ENCODE measurements around the gene FCGR3A. TPM values are rescaled to one million over a fixed set of nuclear protein-coding genes. Genes with fewer than 3 reads are reported as not detected.

FCGR3A gene
- total RNA-seq, 1 donor from 2014 or later, result 48.8 TPM

- ATAC-seq (no peak), DNase-seq (ENCODE audit: low spot score) (no peak)
- intact Hi-C loops (cut with DNase I), result no loop called here
Observed at GRCh38 chr1:161511756-161512060, 37.9 kb downstream of the FCGR3A start.

- DNase-seq (ENCODE audit: low spot score), result no peak
- ATAC-seq, result no peak
- intact Hi-C loops (cut with DNase I), result no loop called here
Observed at GRCh38 chr1:161511018-161511755, 38.4 kb downstream of the FCGR3A start.

GRCh38 chr1:161510477-161510876 is 39.1 kb downstream of the FCGR3A start:
- ATAC-seq (no peak), DNase-seq (ENCODE audit: low spot score) (no peak)
- intact Hi-C loops (cut with DNase I), result no loop called here

GRCh38 chr1:161506336-161507223 is 43.0 kb downstream of the FCGR3A start:
- peak; percentile 64 for DNase-seq (ENCODE audit: low spot score)
- ATAC-seq, result peak; percentile 74
- intact Hi-C loops (cut with DNase I), result no loop called here

GRCh38 chr1:161505686-161506085 is 43.9 kb downstream of the FCGR3A start:
- ATAC-seq, result no peak

GRCh38 chr1:161503394-161503748 is 46.2 kb downstream of the FCGR3A start:
- ATAC-seq, result no peak
- intact Hi-C loops (cut with DNase I), result no loop called here

More at GRCh38 chr1:161505686-161506085, 43.9 kb downstream of the FCGR3A start:
- intact Hi-C loops (cut with DNase I), result no loop called here
- DNase-seq (ENCODE audit: low spot score), result no peak

GRCh38 chr1:161502641-161503393 is 46.8 kb downstream of the FCGR3A start:
- intact Hi-C loops (cut with DNase I), result no loop called here
- ATAC-seq (no peak), DNase-seq (ENCODE audit: low spot score) (no peak)

More at GRCh38 chr1:161503394-161503748, 46.2 kb downstream of the FCGR3A start:
- no peak for DNase-seq (ENCODE audit: low spot score)

GRCh38 chr1:161502181-161502580 is 47.4 kb downstream of the FCGR3A start:
- ATAC-seq, result no peak
- DNase-seq (ENCODE audit: low spot score), result no peak
- intact Hi-C loops (cut with DNase I), result no loop called here

GRCh38 chr1:161501234-161501633 is 48.4 kb downstream of the FCGR3A start:
- intact Hi-C loops (cut with DNase I), result no loop called here
- DNase-seq (ENCODE audit: low spot score) (no peak), ATAC-seq (no peak)

- peak; percentile 70 for ATAC-seq
- intact Hi-C loops (cut with DNase I), result no loop called here
Observed at GRCh38 chr1:161499099-161500039, 50.2 kb downstream of the FCGR3A start.

GRCh38 chr1:161498646-161499045 is 51.0 kb downstream of the FCGR3A start:
- intact Hi-C loops (cut with DNase I), result no loop called here
- ATAC-seq, result no peak
- no peak for DNase-seq (ENCODE audit: low spot score)

More at GRCh38 chr1:161499099-161500039, 50.2 kb downstream of the FCGR3A start:
- no peak for DNase-seq (ENCODE audit: low spot score)

- DNase-seq (ENCODE audit: low spot score) (no peak), ATAC-seq (no peak)
- intact Hi-C loops (cut with DNase I), result no loop called here
Observed at GRCh38 chr1:161497961-161498360, 51.7 kb downstream of the FCGR3A start.

- intact Hi-C loops (cut with DNase I), result no loop called here
- ATAC-seq (no peak), DNase-seq (ENCODE audit: low spot score) (no peak)
Observed at GRCh38 chr1:161495490-161495889, 54.1 kb downstream of the FCGR3A start.

- intact Hi-C loops (cut with DNase I), result no loop called here
- ATAC-seq (no peak), DNase-seq (ENCODE audit: low spot score) (no peak)
Observed at GRCh38 chr1:161494091-161494735, 55.4 kb downstream of the FCGR3A start.

- intact Hi-C loops (cut with DNase I), result no loop called here
Observed at GRCh38 chr1:161492827-161493226, 56.8 kb downstream of the FCGR3A start.

More at GRCh38 chr1:161492827-161493226, 56.8 kb downstream of the FCGR3A start:
- ATAC-seq, result no peak
- no peak for DNase-seq (ENCODE audit: low spot score)
